Measurements from ENCODE around the gene ABHD8. TPM values are rescaled to one million over a fixed set of nuclear protein-coding genes. Genes with fewer than 3 reads are reported as not detected.

ABHD8 gene
- total and polyA plus RNA-seq, 2 of the 4 experiments (the other 2 are of a cell fraction) = 3.9 to 10.2 TPM

DNA sequence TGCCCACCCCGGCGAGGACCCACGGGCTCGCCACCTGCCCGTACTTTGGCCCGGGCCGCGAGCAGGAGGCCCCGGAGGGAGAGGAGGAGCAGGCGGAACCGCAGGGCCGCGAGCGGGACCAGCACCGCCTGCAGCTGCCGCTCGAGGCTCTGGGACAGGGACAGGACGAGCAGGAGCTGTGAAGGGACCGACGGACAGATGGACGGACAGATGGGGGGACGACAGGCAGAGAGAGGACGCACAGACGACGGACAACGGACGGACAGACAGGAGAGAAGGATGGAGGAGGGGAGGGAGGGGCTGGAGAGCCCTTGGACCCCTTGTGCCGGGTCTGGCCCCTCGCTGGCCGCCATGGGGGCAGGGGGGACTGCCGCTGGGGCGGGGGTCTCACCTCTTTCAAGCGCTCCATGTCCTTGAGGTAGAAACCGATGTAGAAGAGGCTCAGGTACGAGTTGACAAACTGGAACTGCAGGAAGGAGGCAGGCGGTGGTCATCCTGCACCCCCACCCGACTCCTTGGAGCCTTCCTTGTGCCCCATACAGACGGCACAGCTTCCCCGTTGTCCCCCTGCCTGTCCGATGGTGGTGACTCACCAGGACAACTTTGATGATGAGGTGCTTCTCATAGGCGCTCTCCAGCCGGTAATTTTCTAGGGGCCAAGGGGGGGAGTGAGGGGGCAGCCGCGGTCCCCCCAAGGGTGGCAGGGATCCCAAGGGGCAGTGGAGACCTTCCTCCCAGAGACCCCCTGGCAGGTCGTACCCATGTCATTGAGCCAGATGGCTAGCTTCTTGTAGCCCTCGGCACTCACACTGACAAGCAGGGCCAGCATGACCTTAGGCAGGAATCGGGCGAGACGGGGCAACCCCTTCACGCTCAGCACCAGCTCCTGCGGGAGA is 26.4 kb upstream of the ABHD8 start:
- Histone ChIP-seq H2BK120ac (ENCODE audit: low read depth, low read length) (no peak overlapping the region), H3K56ac (ENCODE audit: extremely low read depth, insufficient read depth, low read length) (no peak overlapping the region), H2AFZ (replicated peaks; ENCODE audit: low read length, poor library complexity) (no peak overlapping the region), H2AK5ac (ENCODE audit: low read depth, low read length) (no peak overlapping the region), H3K27me3 (ENCODE audit: control insufficient read depth, insufficient read depth, low read length) (no peaks in the 10 kb centered on the region), H4K8ac (ENCODE audit: low read depth in 2 of 2, low read length in 2 of 2) (no peak overlapping the region), H3K79me1 (ENCODE audit: low read depth in 1 of 2, low read length in 2 of 2) (peaks cover 0 to 20% of the 10 kb centered on the region in 2 experiments; a peak in 2 of 4 replicates), H3K18ac (ENCODE audit: low read depth, low read length) (no peak overlapping the region), H2BK15ac (ENCODE audit: low read depth, low read length) (no peak overlapping the region), H3K4me1 (ENCODE audit: control insufficient read depth, insufficient read depth, low read length) (0 out of 2 replicates have a peak, but pooled peaks cover 4% of the 10 kb centered on the region), H3K9ac (ENCODE audit: low read depth, low read length) (no peak overlapping the region), H3K4me3 (ENCODE audit: insufficient read depth, low read depth, low read length) (no peak overlapping the region), H4K91ac (ENCODE audit: insufficient read depth, low read depth, low read length) (no peak overlapping the region), H2BK20ac (ENCODE audit: low read depth, low read length) (no peak overlapping the region), H3K27ac (ENCODE audit: insufficient read depth, low read length) (no peak overlapping the region), H3K14ac (replicated peaks; ENCODE audit: low read depth, low read length) (no peak overlapping the region), H3K9me3 (ENCODE audit: control insufficient read depth, insufficient read depth, low read length) (no peaks in the 10 kb centered on the region), H4K5ac (ENCODE audit: low read depth, low read length) (no peak overlapping the region), H3K4me2 (ENCODE audit: low read depth, low read length) (no peak overlapping the region), H2BK5ac (ENCODE audit: low read depth, low read length, poor library complexity, severe bottlenecking) (no peak overlapping the region), H3K4ac (ENCODE audit: low read depth, low read length) (no peak overlapping the region), H3K36me3 (ENCODE audit: control insufficient read depth, insufficient read depth, low read length) (peaks cover 11% of the 10 kb centered on the region; the same call in 1 of the 2 replicates), H4K20me1 (ENCODE audit: insufficient read depth, low read length) (no peaks in the 10 kb centered on the region), H3K23ac (ENCODE audit: low read depth, low read length) (no peak overlapping the region), H2AK9ac (replicated peaks; ENCODE audit: low read depth, low read length, poor library complexity) (no peak overlapping the region), H3K9me1 (ENCODE audit: insufficient read depth, low read length) (no peaks in the 10 kb centered on the region)
- ATAC-seq (ENCODE audit: low read depth) (no peak), DNase-seq (no peak)
- dilution Hi-C loops (cut with HindIII; ENCODE audit: low sequenced_read_pairs, unreplicated experiment) (no loop called here), in situ Hi-C loops (cut with MboI; ENCODE audit: low sequenced_read_pairs) (no loop called here), intact Hi-C loops (cut with micrococcal nuclease) (no loop called here)
- POLR2A ChIA-PET (ENCODE audit: unreplicated experiment) = no interaction called here
- BruUV-seq (replicated peaks) = no TSS peak
- no peak for TF ChIP-seq CEBPB (IDR thresholded peaks at IDR 0.05; ENCODE audit: low read depth, low read length)
- no peak for TF ChIP-seq MXI1 (IDR thresholded peaks at IDR 0.05; ENCODE audit: borderline replicate concordance, low read depth, low read length)
- TF ChIP-seq RCOR1 (IDR thresholded peaks at IDR 0.05; ENCODE audit: insufficient replicate concordance, low read length) = no peak
- 78% methylated on average over 39 of the region's 51 CpGs; no CpG with 5 or more reads in 1 of the 2 experiments for WGBS, 2 experiments (ENCODE audit: extremely low coverage in 2 of 2, insufficient read length in 1 of 2)
- CTCF ChIA-PET = no interaction called here

Measured in IMR-90 (cell line).